ENCODE results near the gene CDC20. TPM values are rescaled to one million over a fixed set of nuclear protein-coding genes. Genes with fewer than 3 reads are reported as not detected.
"Not testable (repeated sequence)": the region's sequence is repeated elsewhere in the genome, so short reads cannot be mapped to it uniquely, and the experiment has no call there.

Gene CDC20
- total RNA-seq, 1 experiment from 2014 or later, result 204 TPM

- POLR2A ChIA-PET, result no interaction called here
- no peak for TF ChIP-seq CTCF (IDR thresholded peaks at IDR 0.05; ENCODE audit: unreplicated experiment)
- Mint-ChIP-seq H3K36me3 (ENCODE audit: insufficient read depth, unreplicated experiment) (peaks cover 31% of the 10 kb centered on the region), H3K4me3 (ENCODE audit: unreplicated experiment) (no peak overlapping the region), H3K4me1 (ENCODE audit: insufficient read depth, unreplicated experiment) (peaks cover 15% of the 10 kb centered on the region), H3K9me3 (ENCODE audit: unreplicated experiment) (no peaks in the 10 kb centered on the region), H3K27ac (ENCODE audit: low read depth, unreplicated experiment) (no peak overlapping the region), H3K27me3 (ENCODE audit: insufficient read depth, unreplicated experiment) (no peaks in the 10 kb centered on the region)
- CTCF ChIA-PET, result no interaction called here
- BruUV-seq (replicated peaks), result no TSS peak
- intact Hi-C loops (cut with micrococcal nuclease), result no loop called here
- DNase-seq (ENCODE audit: unreplicated experiment), result no peak
Observed at GRCh38 chr1:43398227-43398626, 39.4 kb downstream of the CDC20 start.

DNA sequence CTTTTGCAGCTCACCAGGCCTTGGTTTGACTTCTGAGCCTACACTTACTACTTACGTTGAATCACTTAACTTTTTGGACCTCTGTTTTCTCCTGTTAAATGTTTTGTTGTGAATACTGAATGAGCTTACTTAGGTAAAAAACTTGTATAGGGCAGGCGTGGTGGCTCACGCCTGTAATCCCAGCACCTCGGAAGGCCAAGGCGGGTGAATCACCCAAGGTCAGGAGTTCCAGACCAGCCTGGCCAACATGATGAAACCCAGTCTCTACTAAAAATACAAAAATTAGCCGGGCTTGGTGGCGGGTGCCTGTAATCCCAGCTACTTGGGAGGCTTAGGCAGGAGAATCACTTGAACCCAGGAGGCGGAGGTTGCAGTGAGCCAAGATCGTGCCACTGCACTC, 41.7 kb downstream of the CDC20 start:
- peaks cover 37% of the 10 kb centered on the region for H3K36me3 Mint-ChIP-seq (ENCODE audit: insufficient read depth, unreplicated experiment)
- intact Hi-C loops (cut with micrococcal nuclease); DNase-seq (ENCODE audit: unreplicated experiment); BruUV-seq (replicated peaks); H3K27me3 Mint-ChIP-seq (ENCODE audit: insufficient read depth, unreplicated experiment); H3K9me3 Mint-ChIP-seq (ENCODE audit: unreplicated experiment); H3K27ac Mint-ChIP-seq (ENCODE audit: low read depth, unreplicated experiment); H3K4me3 Mint-ChIP-seq (ENCODE audit: unreplicated experiment): not testable (repeated sequence)
- H3K4me1 Mint-ChIP-seq (ENCODE audit: insufficient read depth, unreplicated experiment), result peaks cover 12% of the 10 kb centered on the region
- POLR2A ChIA-PET, result interaction anchor here (1.1 kb wide), 1 partner anchor 11 kb away, joined by 6 read pairs; the partner anchor contains the start of genes MED8 and SZT2
- CTCF ChIA-PET, result interaction anchor here (0.6 to 1.5 kb wide), 3 partner anchors 11 to 16 kb away, joined by 3 to 6 read pairs (median 4); partner anchors contain the start of genes MED8 and SZT2

DNA sequence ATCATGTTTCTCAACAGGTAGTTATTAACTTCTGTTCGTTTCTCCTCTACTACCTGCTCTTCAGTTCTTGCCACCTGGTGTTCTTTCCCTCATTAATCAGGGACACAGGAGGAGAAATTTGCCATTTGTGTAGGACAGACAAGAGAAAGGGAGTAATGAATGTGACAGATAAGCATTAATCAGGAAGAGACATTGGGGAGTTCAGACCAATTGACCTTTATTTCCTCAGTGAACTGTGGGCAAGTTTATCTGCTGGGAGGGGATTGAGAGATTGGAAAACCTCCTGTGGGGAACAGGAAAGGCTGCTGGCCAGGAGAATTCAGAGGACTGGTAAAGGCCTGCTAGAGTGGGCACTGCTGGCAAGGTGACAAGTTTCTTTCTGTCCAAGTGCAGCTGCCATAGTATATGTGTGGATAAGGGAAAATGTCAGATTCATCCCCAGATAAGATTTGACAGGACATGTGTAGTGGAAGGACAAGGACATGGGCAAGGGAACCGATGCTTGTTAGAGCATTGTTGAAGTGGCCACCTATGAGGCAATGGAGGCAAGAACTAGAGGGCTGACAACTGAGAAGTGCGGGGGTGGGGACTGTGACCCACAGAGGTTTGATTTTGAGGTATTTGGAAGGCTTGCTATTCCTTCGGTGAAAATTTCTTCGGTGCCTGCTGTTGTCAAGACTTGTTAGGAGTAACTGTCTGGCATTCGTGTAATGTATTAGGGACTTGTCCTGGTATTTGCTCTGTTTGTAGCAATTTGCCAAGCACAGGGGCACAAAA, 43.5 kb downstream of the CDC20 start:
- Mint-ChIP-seq H3K4me3 (ENCODE audit: unreplicated experiment) (no peak overlapping the region), H3K27ac (ENCODE audit: low read depth, unreplicated experiment) (no peak overlapping the region), H3K36me3 (ENCODE audit: insufficient read depth, unreplicated experiment) (peaks cover 49% of the 10 kb centered on the region), H3K9me3 (ENCODE audit: unreplicated experiment) (no peaks in the 10 kb centered on the region), H3K4me1 (ENCODE audit: insufficient read depth, unreplicated experiment) (peaks cover 12% of the 10 kb centered on the region), H3K27me3 (ENCODE audit: insufficient read depth, unreplicated experiment) (no peaks in the 10 kb centered on the region)
- intact Hi-C loops (cut with micrococcal nuclease), result no loop called here
- no peak for TF ChIP-seq CTCF (IDR thresholded peaks at IDR 0.05; ENCODE audit: unreplicated experiment)
- CTCF ChIA-PET, result no interaction called here
- no TSS peak for BruUV-seq (replicated peaks)
- POLR2A ChIA-PET, result interaction anchor here (1.3 kb wide), 1 partner anchor 12 kb away, joined by 4 read pairs; no protein-coding TSS in a partner anchor
- DNase-seq (ENCODE audit: unreplicated experiment), result no peak

DNA sequence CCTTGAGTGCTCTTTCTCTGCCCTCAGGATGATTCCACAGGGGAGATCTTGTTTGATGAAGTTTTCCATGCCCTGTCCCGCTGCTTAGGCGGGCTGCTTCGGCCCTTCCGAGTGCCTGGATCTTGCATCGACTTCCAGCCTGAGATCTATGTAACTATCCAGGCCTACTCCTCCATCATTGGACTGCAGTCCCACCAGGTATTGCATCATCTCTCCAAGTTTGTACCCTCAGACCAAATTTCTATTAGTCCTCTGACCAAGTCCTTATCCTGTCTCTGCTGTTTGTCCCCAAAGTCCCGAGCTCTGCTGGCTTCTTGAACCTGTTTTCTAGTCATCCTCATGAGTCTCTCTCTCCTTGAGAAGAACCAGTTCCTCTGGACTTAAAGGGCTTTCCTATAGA, 45.6 kb downstream of the CDC20 start:
- ChIA-PET CTCF (no interaction called here), POLR2A (no interaction called here)
- no peak for TF ChIP-seq CTCF (IDR thresholded peaks at IDR 0.05; ENCODE audit: unreplicated experiment)
- peaks cover 12% of the 10 kb centered on the region for H3K4me1 Mint-ChIP-seq (ENCODE audit: insufficient read depth, unreplicated experiment)
- DNase-seq (ENCODE audit: unreplicated experiment), result no peak
- intact Hi-C loops (cut with micrococcal nuclease), result no loop called here
- H3K27me3 Mint-ChIP-seq (ENCODE audit: insufficient read depth, unreplicated experiment), result no peaks in the 10 kb centered on the region
- H3K27ac Mint-ChIP-seq (ENCODE audit: low read depth, unreplicated experiment), result no peak overlapping the region
- H3K4me3 Mint-ChIP-seq (ENCODE audit: unreplicated experiment), result no peak overlapping the region
- peaks cover 64% of the 10 kb centered on the region for H3K36me3 Mint-ChIP-seq (ENCODE audit: insufficient read depth, unreplicated experiment)
- no TSS peak for BruUV-seq (replicated peaks)
- no peaks in the 10 kb centered on the region for H3K9me3 Mint-ChIP-seq (ENCODE audit: unreplicated experiment)

All from MCF 10A (cell line).